Measurements from ENCODE around the gene TMEM176A. TPM values are rescaled to one million over a fixed set of nuclear protein-coding genes. Genes with fewer than 3 reads are reported as not detected.
A peak's percentile ranks its signal among the peaks of the same experiment; 100 is the strongest.

The TMEM176A gene
- total and polyA plus RNA-seq, 2 experiments from 2014 or later: 0.34 TPM; not detected in 1

DNA sequence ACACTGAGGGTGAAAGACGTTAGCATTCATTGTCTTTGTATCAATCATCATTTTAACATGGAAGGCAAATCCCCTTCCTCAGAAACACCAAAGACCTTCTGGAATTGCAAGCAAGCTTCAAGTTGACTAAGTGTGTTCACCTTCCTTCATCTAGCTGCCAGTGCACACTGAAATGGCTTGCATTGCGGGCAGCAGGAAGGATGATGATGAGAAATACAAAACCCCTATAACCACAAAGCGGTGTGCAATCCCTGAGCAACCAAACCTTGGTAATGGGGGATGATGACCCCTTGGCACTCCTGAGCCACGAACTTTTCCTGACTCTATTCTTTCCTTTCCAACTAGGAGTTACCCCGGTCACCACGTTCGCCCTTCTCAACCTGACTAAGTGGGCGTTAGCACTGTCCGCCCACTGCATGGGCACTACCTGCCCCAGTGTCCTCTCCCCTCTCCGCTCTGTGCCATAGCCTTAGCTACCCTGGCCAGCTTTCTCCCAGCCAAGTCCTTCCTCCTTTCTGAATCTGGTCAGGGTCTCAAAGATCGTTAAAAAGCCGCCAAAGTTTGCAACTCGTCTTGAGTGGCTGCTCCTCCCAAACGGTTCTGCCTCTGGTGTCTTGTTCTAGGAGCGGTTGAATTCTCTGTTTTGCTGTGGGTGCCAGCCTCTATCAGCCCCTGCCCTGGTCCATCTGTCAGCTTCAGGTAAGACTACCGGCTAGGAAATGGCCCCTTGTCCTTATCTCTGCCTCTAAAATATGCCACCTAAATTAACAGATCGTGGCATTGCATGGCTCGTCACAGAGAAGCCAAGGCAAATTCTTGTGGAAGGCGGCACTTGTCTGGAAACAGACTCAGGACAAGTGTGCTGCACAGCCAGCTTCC is 51.2 kb downstream of the TMEM176A start (continued):
- TF ChIP-seq ZNF462 (CRISPR knock-in tag; IDR thresholded peaks at IDR 0.05) (no peak), ZNF331 (CRISPR knock-in tag; IDR thresholded peaks at IDR 0.05; ENCODE audit: low read depth) (no peak)

GRCh38 chr7:150852371-150852905 is 51.9 kb downstream of the TMEM176A start, which contains the start of gene AOC1:
AOC1 (plus strand) TSS chr7:150852517; CDS start chr7:150856471, 3,954 bp downstream.
- DNase-seq (ENCODE audit: low spot score) (peak; percentile 20), ATAC-seq (peak; percentile 85)
- Mint-ChIP-seq H3K27ac (no peak within 1 kb of the TSS), H3K36me3 (ENCODE audit: low read depth) (no peaks in the 10 kb centered on the region), H3K4me3 (no peak within 1 kb of the TSS), H3K4me1 (peaks cover 5% of the 10 kb centered on the region; the same call in 2 of the 3 replicates), H3K9me3 (no peaks in the 10 kb centered on the region), H3K27me3 (ENCODE audit: insufficient read depth, low read depth, poor library complexity) (peaks cover 4% of the 10 kb centered on the region)
- H3K79me2 ChIP-seq (replicated peaks; ENCODE audit: insufficient read depth): no peaks in the 10 kb centered on the region
- no peaks in the 10 kb centered on the region for H3K27me3 ChIP-seq (ENCODE audit: insufficient read depth)
- H3K9me2 ChIP-seq (ENCODE audit: insufficient read depth): no peaks in the 10 kb centered on the region
- H3K4me3 ChIP-seq: no peak within 1 kb of the TSS
- H3K36me3 ChIP-seq (ENCODE audit: insufficient read depth): no peaks in the 10 kb centered on the region
- H2AFZ ChIP-seq: 0 out of 2 replicates have a peak within 1 kb of the TSS, but pooled peaks have one; percentile 47
- peaks cover 3% of the 10 kb centered on the region; the same call in 1 of the 2 replicates for H3K4me1 ChIP-seq (ENCODE audit: insufficient read depth)
- H3K27ac ChIP-seq (ENCODE audit: low read depth): no peak within 1 kb of the TSS
- no peak within 1 kb of the TSS for H3K4me2 ChIP-seq
- no peaks in the 10 kb centered on the region for H4K20me1 ChIP-seq (replicated peaks; ENCODE audit: insufficient read depth)
- no peaks in the 10 kb centered on the region for H3F3A ChIP-seq (replicated peaks; ENCODE audit: low read depth)
- TF ChIP-seq, protein P1, sequence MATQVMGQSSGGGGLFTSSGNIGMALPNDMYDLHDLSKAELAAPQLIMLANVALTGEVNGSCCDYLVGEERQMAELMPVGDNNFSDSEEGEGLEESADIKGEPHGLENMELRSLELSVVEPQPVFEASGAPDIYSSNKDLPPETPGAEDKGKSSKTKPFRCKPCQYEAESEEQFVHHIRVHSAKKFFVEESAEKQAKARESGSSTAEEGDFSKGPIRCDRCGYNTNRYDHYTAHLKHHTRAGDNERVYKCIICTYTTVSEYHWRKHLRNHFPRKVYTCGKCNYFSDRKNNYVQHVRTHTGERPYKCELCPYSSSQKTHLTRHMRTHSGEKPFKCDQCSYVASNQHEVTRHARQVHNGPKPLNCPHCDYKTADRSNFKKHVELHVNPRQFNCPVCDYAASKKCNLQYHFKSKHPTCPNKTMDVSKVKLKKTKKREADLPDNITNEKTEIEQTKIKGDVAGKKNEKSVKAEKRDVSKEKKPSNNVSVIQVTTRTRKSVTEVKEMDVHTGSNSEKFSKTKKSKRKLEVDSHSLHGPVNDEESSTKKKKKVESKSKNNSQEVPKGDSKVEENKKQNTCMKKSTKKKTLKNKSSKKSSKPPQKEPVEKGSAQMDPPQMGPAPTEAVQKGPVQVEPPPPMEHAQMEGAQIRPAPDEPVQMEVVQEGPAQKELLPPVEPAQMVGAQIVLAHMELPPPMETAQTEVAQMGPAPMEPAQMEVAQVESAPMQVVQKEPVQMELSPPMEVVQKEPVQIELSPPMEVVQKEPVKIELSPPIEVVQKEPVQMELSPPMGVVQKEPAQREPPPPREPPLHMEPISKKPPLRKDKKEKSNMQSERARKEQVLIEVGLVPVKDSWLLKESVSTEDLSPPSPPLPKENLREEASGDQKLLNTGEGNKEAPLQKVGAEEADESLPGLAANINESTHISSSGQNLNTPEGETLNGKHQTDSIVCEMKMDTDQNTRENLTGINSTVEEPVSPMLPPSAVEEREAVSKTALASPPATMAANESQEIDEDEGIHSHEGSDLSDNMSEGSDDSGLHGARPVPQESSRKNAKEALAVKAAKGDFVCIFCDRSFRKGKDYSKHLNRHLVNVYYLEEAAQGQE (IDR thresholded peaks at IDR 0.05; ENCODE audit: unreplicated experiment): no peak
- TF ChIP-seq, protein P2, sequence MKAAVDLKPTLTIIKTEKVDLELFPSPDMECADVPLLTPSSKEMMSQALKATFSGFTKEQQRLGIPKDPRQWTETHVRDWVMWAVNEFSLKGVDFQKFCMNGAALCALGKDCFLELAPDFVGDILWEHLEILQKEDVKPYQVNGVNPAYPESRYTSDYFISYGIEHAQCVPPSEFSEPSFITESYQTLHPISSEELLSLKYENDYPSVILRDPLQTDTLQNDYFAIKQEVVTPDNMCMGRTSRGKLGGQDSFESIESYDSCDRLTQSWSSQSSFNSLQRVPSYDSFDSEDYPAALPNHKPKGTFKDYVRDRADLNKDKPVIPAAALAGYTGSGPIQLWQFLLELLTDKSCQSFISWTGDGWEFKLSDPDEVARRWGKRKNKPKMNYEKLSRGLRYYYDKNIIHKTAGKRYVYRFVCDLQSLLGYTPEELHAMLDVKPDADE (IDR thresholded peaks at IDR 0.05): no peak
- no peak for TF ChIP-seq POLR2AphosphoS5 (IDR thresholded peaks at IDR 0.05; ENCODE audit: low read depth)
- no peak for TF ChIP-seq NANOG (IDR thresholded peaks at IDR 0.05; ENCODE audit: borderline replicate concordance)
- TF ChIP-seq CREB1 (CRISPR knock-in tag; IDR thresholded peaks at IDR 0.05; ENCODE audit: low read depth): no peak
- TF ChIP-seq ZNF114 (CRISPR knock-in tag; IDR thresholded peaks at IDR 0.05): no peak
- no peak for TF ChIP-seq EZH2phosphoT487 (IDR thresholded peaks at IDR 0.05; ENCODE audit: unreplicated experiment)
